OCI-LY3 (cell line): Measurements from ENCODE around the gene LLPH.

ENCODE experiments used
- H2AFZ ChIP-seq: fragments of 200-600, 300-600 bp; shearing (Covaris generic); 2 replicates; pipeline ENCODE4 v1.6.0; 2014; ENCODE audit warnings: antibody characterized with exemption, low read depth, low read length
- H3K27ac ChIP-seq: fragments of 200-600, 300-600 bp; sonication (generic); 2 replicates; pipeline ENCODE4 v1.5.1; 2014; ENCODE audit warnings: mild to moderate bottlenecking, low read length, moderate library complexity, mixed read lengths
- H3K27me3 ChIP-seq: fragments of 200-600, 300-600 bp; sonication (generic); 2 replicates; pipeline ENCODE4 v1.6.1; 2014; ENCODE audit warnings: low read depth, low read length, mixed read lengths
- H3K36me3 ChIP-seq: fragments of 200-600, 300-600 bp; sonication (generic); replicated peaks from 2 replicates; pipeline ENCODE3; 2014; ENCODE audit warnings: low read depth, low read length, mixed read lengths
- H3K4me1 ChIP-seq: fragments of 300-600, 200-600 bp; sonication (generic); 2 replicates; pipeline ENCODE4 v1.6.1; 2014; ENCODE audit warnings: low read length, mixed read lengths
- H3K4me2 ChIP-seq: fragments of 200-600, 300-600 bp; sonication (generic); 2 replicates; pipeline ENCODE4 v1.6.1; 2014; ENCODE audit warnings: low read length, mixed read lengths
- H3K4me3 ChIP-seq: fragments of 300-600, 200-600 bp; sonication (generic); 2 replicates; pipeline ENCODE4 v1.5.1; 2014; ENCODE audit warnings: antibody characterized with exemption, mild to moderate bottlenecking, low read length, moderate library complexity
- H3K79me2 ChIP-seq: fragments of 300-600, 200-600 bp; shearing (Covaris generic); 2 replicates; pipeline ENCODE4 v1.6.1; 2014; ENCODE audit warnings: mild to moderate bottlenecking, low read length, mixed read lengths
- H3K9ac ChIP-seq: fragments of 300-600, 200-600 bp; shearing (Covaris generic); 2 replicates; pipeline ENCODE4 v1.6.0; 2014; ENCODE audit warnings: mild to moderate bottlenecking, low read length, moderate library complexity
- H3K9me3 ChIP-seq: fragments of 200-600, 300-600 bp; shearing (Covaris generic); 2 replicates; pipeline ENCODE4 v1.6.1; 2014; ENCODE audit warnings: low read length, mixed read lengths; ENCODE audit not compliant: insufficient read depth
- H4K20me1 ChIP-seq: fragments of 200-600, 300-600 bp; sonication (generic); 2 replicates; pipeline ENCODE4 v1.6.1; 2016; ENCODE audit warnings: low read length, mixed read lengths; ENCODE audit not compliant: insufficient read depth
- EZH2phosphoT487 ChIP-seq: fragments of 200-600 bp; shearing (Covaris generic); IDR thresholded peaks from 2 replicates; pipeline ENCODE4 v1.6.1; 2018; ENCODE audit warnings: antibody characterized with exemption, mixed run types, low read depth
- TF ChIP-seq, protein P1 (sequence below): fragments of 200-600, 300-600 bp; sonication (generic); IDR thresholded peaks from 2 replicates; pipeline ENCODE4 v1.5.1; 2014; ENCODE audit warnings: antibody characterized with exemption, low read length, low read depth

Gene LLPH

DNA sequence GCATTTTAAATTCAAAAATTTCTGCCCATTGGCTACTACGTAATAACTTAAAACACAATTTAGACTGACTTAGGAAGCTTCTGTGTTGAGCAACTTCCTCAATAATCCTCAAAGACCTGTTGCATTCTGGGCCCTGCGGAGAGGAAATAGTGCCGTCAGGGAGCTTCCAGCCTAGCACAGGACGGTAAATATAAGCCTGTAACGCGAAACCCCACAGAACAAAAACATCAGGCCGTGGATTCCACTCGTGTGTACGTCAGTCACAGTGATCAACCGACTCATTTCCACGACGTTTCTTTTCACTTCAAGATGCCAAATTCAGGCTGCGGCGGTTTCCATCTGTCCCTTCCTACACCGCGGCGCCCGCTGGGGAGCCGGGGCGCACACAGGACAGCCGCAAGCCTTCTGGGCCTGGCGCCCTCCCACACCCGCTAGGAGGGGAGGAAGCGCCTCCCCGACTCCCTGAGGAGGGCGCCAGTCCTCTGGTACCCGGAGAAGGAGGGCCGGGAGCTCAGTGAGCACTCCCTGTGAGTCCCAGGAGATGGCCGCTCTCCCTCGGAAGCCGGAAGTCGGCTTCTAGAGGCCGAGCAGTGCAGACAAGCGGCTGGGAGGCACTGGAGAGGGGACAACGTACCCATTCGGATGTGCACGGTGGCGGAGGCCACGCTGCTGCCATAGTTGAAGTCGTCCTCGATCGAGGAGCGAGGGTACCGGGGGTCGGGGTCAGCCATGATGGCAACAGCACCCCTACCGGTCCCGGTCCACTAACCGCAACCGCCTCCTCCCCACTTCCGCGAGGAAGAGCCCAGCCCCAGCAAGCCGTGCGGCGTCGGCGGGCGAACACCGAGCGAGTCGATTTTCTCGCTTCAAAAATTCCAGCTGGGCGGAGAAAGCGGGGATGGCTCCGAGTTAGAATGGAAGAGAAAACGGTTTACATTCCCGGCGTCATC is 38.9 kb upstream of the LLPH start, which contains the start of gene TMBIM4:
TMBIM4 (minus strand) TSS at position 776 of the 950 bp plus-strand sequence; CDS start at position 731, 45 bp downstream.
- Histone ChIP-seq H3K27ac (peak within 1 kb of the TSS; percentile 91), H2AFZ (peak within 1 kb of the TSS; percentile 67), H3K9ac (peak within 1 kb of the TSS; percentile 89), H3K36me3 (peaks cover 26% of the 10 kb centered on the region), H3K4me1 (peaks cover 12% of the 10 kb centered on the region), H3K4me2 (peak within 1 kb of the TSS; percentile 83), H3K27me3 (no peaks in the 10 kb centered on the region), H3K79me2 (peaks cover 50% of the 10 kb centered on the region), H4K20me1 (no peaks in the 10 kb centered on the region), H3K4me3 (peak within 1 kb of the TSS; percentile 85), H3K9me3 (no peaks in the 10 kb centered on the region)
- TF ChIP-seq EZH2phosphoT487, result no peak
- TF ChIP-seq, protein P1, sequence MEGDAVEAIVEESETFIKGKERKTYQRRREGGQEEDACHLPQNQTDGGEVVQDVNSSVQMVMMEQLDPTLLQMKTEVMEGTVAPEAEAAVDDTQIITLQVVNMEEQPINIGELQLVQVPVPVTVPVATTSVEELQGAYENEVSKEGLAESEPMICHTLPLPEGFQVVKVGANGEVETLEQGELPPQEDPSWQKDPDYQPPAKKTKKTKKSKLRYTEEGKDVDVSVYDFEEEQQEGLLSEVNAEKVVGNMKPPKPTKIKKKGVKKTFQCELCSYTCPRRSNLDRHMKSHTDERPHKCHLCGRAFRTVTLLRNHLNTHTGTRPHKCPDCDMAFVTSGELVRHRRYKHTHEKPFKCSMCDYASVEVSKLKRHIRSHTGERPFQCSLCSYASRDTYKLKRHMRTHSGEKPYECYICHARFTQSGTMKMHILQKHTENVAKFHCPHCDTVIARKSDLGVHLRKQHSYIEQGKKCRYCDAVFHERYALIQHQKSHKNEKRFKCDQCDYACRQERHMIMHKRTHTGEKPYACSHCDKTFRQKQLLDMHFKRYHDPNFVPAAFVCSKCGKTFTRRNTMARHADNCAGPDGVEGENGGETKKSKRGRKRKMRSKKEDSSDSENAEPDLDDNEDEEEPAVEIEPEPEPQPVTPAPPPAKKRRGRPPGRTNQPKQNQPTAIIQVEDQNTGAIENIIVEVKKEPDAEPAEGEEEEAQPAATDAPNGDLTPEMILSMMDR, result peak; percentile 30

- Histone ChIP-seq H3K36me3 (peaks cover 26% of the 10 kb centered on the region), H3K4me2 (peak overlapping the region; percentile 83), H3K4me3 (peak overlapping the region; percentile 85), H2AFZ (no peak overlapping the region), H4K20me1 (0 out of 2 replicates have a peak, but pooled peaks cover 3% of the 10 kb centered on the region), H3K9ac (peak overlapping the region; percentile 89), H3K27me3 (no peaks in the 10 kb centered on the region), H3K79me2 (peaks cover 60% of the 10 kb centered on the region), H3K27ac (peak overlapping the region; percentile 91; the same call in 1 of the 2 replicates), H3K9me3 (no peaks in the 10 kb centered on the region), H3K4me1 (peaks cover 12% of the 10 kb centered on the region)
- no peak for TF ChIP-seq EZH2phosphoT487
- TF ChIP-seq, protein P1, result no peak
Measured at GRCh38 chr12:66168410-66168809, 37.9 kb upstream of the LLPH start.

DNA sequence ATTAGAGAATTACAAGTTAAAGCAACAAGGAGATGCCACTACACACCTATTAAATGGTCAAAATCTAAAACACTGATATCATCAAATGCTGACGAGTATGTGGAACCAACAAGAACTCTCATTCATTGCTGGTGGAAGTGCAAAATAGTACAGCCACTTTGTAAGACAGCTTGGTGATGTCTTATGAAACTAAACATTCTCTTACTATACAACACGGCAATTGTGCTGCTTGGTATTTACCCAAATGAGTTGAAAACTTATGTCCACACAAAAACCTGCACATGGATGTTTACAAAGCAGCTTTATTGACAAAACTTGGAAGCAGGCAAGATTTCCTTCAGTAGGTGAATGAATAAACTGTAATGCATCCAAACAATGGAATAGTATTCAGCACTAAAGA is 36.0 kb upstream of the LLPH start:
- H3K9ac ChIP-seq, result no peak overlapping the region
- peaks cover 26% of the 10 kb centered on the region for H3K36me3 ChIP-seq
- no peak overlapping the region for H2AFZ ChIP-seq
- no peak overlapping the region for H3K4me2 ChIP-seq
- H3K4me1 ChIP-seq, result peaks cover 13% of the 10 kb centered on the region
- no peaks in the 10 kb centered on the region for H3K9me3 ChIP-seq
- TF ChIP-seq, protein P1, result no peak
- no peak for TF ChIP-seq EZH2phosphoT487
- H3K27me3 ChIP-seq, result no peaks in the 10 kb centered on the region
- H3K27ac ChIP-seq, result no peak overlapping the region
- peaks cover 79% of the 10 kb centered on the region for H3K79me2 ChIP-seq
- peaks cover 8% of the 10 kb centered on the region; the same call in 1 of the 2 replicates for H4K20me1 ChIP-seq
- H3K4me3 ChIP-seq, result no peak overlapping the region

GRCh38 chr12:66165141-66165540 is 34.6 kb upstream of the LLPH start:
- H3K79me2 ChIP-seq, result peaks cover 89% of the 10 kb centered on the region
- H3K27me3 ChIP-seq, result no peaks in the 10 kb centered on the region
- no peak overlapping the region for H3K9ac ChIP-seq
- peaks cover 13% of the 10 kb centered on the region for H3K4me1 ChIP-seq
- no peaks in the 10 kb centered on the region for H3K9me3 ChIP-seq
- H3K27ac ChIP-seq, result no peak overlapping the region
- no peak overlapping the region for H2AFZ ChIP-seq
- H4K20me1 ChIP-seq, result peaks cover 11% of the 10 kb centered on the region; the same call in 1 of the 2 replicates
- H3K4me3 ChIP-seq, result no peak overlapping the region
- H3K4me2 ChIP-seq, result no peak overlapping the region
- TF ChIP-seq, protein P1, result no peak
- no peak for TF ChIP-seq EZH2phosphoT487
- peaks cover 27% of the 10 kb centered on the region for H3K36me3 ChIP-seq
